HG02759 (cell line): ENCODE data around the gene CPN1.

Source experiments
- ATAC-seq: cut with Tn5 transposase; IDR thresholded peaks from one replicate; pipeline ENCODE4 v1.9.1; 2021; ENCODE audit warnings: mild to moderate bottlenecking, moderate library complexity; ENCODE audit not compliant: unreplicated experiment

Gene CPN1

GRCh38 chr10:99999319-100000108 is 82.2 kb downstream of the CPN1 start:
- ATAC-seq, result no peak

DNA sequence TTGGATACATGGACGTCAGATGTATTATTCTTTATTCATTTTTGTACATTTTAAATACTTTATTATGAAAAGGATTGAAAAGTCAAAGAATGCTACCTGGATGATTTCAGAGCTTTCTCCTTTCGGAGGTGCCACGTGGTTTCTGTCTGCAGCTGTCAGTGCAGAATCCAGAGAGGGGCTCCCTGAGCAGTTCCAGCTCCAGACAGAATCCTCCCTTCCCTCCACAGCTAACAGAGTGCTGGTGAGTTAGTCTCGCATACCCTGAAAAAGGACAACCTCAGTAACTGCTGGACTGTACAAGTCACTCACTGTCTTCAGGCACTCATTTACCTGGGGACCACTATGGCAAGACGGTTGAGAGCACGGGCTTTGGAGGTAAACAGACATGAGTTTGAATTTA is 82.8 kb downstream of the CPN1 start:
- no peak for ATAC-seq

DNA sequence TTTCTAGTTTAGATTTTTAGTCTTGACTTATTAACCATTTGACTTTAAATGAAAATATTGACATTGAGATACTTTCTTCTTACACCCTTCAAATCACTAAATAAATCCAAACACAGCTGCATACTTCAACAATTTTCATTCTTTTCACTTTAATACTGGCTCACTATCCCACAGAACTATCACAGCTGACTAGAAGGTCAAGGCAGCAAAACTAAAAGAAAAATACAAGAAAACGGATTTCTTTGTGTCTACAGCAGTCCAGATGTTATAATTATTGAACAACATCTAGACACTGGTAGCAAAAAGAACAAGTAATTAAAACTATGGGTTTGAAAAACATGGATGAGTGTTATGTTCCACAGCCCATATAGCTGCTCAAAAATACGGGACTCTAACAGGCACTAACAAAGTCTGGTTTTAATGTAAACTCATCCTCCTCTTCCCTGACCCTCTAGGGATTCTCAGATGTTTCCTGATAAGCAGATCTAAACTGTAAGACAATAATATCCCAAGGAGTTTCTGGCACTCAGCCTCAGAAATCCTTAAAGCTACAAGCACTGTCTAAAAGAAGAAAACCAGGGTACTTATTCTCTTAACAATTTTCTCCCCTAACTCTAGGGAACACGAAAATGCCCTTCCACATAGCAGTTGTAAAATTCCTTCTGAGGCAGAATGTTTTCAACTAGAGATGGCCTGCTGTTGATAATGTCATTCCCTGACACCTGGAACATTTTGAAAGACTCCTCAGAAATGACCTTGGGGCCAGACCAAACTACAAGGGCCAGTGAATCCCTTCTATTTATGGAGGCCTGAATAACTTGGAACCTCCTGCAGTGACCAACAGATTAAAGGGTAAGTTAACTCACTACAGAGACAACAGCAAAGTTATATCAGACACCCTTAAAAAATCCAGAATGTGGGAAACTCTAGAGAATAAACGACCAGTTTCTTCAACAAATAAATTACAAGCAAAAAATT is 84.7 kb downstream of the CPN1 start:
- no peak for ATAC-seq

- no peak for ATAC-seq
Observed at GRCh38 chr10:99995713-99996112, 86.0 kb downstream of the CPN1 start.

DNA sequence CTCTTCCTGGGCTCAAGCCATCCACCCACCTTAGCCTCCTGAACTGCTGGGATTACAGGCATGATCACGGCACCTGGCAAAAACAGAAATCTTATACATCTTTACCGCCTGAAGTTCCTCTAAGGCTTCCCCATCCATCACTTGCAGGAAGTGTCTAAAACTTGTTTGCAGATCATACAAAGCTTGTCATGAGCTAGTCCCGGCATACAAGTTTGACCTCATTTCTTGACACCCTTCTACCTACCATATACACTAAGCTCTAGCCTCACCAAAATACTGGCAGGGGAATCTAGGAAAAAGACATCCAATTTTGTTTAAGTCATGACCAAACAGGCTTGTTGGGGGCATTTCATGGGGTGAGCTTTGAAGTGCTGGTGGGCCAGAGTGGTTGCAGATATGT is 86.4 kb downstream of the CPN1 start:
- no peak for ATAC-seq

GRCh38 chr10:99994801-99995200 is 86.9 kb downstream of the CPN1 start:
- no peak for ATAC-seq

DNA sequence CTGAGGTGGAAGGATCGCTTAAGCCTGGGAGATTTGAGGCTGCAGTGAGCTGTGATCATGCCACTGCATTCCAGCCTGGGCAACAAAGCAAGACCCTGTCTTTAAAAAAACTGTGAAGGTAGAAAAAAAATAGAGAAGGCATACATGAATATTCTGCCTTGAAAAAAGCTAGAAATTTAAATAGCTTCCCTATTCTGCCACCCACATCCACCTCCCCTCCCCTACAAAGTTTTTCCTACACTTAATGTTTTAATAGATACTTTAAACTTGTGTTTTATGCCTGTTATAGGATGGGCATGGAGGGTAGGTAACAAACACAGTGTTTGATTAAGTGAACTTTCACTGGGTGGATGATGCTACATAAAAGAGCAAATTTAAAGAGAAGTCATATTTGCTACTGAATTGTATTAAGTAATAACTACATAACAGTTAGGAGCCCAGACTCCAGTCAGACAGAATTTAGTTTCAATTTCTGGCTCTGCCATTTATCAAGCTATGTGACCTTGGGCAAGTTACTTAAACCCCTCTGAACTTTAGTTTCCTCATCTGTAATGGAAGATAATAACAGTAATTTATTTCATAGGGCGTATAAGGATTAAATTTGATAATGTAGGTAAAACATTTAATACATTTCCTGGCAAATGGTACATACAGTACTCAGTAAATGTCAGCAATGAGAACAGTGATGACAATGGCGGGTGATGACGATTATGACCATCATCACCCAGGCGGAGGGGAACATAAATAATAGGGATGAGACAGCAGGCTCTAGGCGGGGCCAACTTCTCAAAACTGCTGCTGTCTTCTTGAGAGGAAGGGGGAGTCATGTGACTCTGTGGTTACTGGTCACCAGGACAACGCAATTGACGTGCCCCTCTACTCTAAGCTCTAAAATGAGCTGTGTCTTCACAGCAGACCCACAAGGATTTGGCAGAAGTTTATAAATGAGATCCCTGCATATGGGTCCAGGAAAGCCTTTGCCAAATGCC is 87.7 kb downstream of the CPN1 start:
- peak; percentile 97 for ATAC-seq
